SU-DHL-6 (cell line): Measurements from ENCODE around the gene ABCC4.

ENCODE experiments used
- CTCF ChIP-seq: fragments of 200-600 bp; sonication (generic); IDR thresholded peaks from one replicate; pipeline ENCODE4 v1.5.1; 2017; ENCODE audit warnings: antibody characterized with exemption, mild to moderate bottlenecking, low read length, moderate library complexity; ENCODE audit not compliant: insufficient read depth, poor library complexity, severe bottlenecking
- EZH2phosphoT487 ChIP-seq: fragments of 200-600 bp; sonication (generic), shearing (Covaris generic); conservative IDR thresholded peaks from 2 replicates; pipeline ENCODE4 v1.6.1; 2018; ENCODE audit warnings: mild to moderate bottlenecking, antibody characterized with exemption, low read length, moderate library complexity, mixed read lengths

- TF ChIP-seq EZH2phosphoT487: no peak
- TF ChIP-seq CTCF: no peak
These were observed 54.1 kb downstream of the ABCC4 start for GRCh38 chr13:95247171-95247570.
